ENCODE measurements around the gene PAPOLB.
"Not testable (repeated sequence)": the region's sequence is repeated elsewhere in the genome, so short reads cannot be mapped to it uniquely, and the experiment has no call there.

DNA sequence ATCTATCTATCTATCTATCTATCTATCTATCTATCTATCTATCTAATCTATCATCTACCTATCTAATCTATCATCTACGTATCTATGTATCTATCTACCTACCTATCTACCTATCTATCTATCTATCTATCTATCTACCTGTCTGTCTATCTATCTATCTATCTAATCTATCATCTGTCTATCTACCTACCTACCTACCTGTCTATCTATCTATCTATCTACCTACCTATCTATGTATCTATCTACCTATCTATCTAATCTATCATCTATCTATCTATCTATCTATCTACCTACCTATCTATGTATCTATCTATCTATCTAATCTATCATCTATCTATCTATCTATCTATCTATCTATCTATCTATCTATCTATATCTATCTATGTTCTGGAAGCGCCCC lies 29.7 kb upstream of the PAPOLB start:
- TF ChIP-seq, protein P1, sequence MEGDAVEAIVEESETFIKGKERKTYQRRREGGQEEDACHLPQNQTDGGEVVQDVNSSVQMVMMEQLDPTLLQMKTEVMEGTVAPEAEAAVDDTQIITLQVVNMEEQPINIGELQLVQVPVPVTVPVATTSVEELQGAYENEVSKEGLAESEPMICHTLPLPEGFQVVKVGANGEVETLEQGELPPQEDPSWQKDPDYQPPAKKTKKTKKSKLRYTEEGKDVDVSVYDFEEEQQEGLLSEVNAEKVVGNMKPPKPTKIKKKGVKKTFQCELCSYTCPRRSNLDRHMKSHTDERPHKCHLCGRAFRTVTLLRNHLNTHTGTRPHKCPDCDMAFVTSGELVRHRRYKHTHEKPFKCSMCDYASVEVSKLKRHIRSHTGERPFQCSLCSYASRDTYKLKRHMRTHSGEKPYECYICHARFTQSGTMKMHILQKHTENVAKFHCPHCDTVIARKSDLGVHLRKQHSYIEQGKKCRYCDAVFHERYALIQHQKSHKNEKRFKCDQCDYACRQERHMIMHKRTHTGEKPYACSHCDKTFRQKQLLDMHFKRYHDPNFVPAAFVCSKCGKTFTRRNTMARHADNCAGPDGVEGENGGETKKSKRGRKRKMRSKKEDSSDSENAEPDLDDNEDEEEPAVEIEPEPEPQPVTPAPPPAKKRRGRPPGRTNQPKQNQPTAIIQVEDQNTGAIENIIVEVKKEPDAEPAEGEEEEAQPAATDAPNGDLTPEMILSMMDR (IDR thresholded peaks at IDR 0.05), result not testable (repeated sequence)
- not testable (repeated sequence) for TF ChIP-seq POLR2A (IDR thresholded peaks at IDR 0.05)

Measured in testis (tissue), 2 donors.